HepG2 (cell line): ENCODE data around the gene MINDY1. TPM values are rescaled to one million over a fixed set of nuclear protein-coding genes. Genes with fewer than 3 reads are reported as not detected.

Experiments used
- ATAC-seq: fragments of 200-7000 bp; cut with Tn5 transposase; 3 replicates; pipeline ENCODE4 v1.9.1; 2020; ENCODE audit warnings: mild to moderate bottlenecking, moderate library complexity
- BruUV-seq: library from RNA; stranded (reverse); fragments of 400-500 nt; replicated peaks from 2 replicates; lab custom pipeline; 2021; lab: Mats Ljungman, UMichigan
- CTCF ChIA-PET: fragments of 300-600 bp; formaldehyde crosslinking; extraction: SDS; loops from one replicate; lab custom pipeline; 2021; ENCODE audit warnings: low total read pairs, inconsistent platforms, low intra/inter-chr PET ratio; lab: Yijun Ruan, JAX
- POLR2A ChIA-PET: fragments of 350-600 bp; sonication (Branson Sonifier 250); formaldehyde crosslinking; loops from one replicate; lab custom pipeline; 2020; ENCODE audit warnings: antibody characterized with exemption, inconsistent platforms; lab: Yijun Ruan, JAX
- DNase-seq: peaks from one replicate; pipeline ENCODE4 v3.0.0-alpha.2; 2015; ENCODE audit warnings: low spot score
- FAIRE-seq: peaks from 3 replicates; lab custom pipeline; 2011; peaks lifted over from hg19 to GRCh38; lab: Jason Lieb, UNC
- H2AFZ ChIP-seq: one replicate; pipeline ENCODE4 v1.6.1; 2011; ENCODE audit warnings: low read length, inconsistent platforms
- H3K27ac ChIP-seq: fragments of 300-600 bp; 3 replicates; pipeline ENCODE4 v1.8.0; 2011; ENCODE audit warnings: mixed run types, mild to moderate bottlenecking, mixed read lengths, low read length, inconsistent platforms; ENCODE audit not compliant: insufficient read depth; ENCODE audit errors: extremely low read length
- H3K27me3 ChIP-seq, 2 experiments: fragments of 200-600 bp in 1 of 2; 2 replicates in 1 of 2; 3 replicates in 1 of 2; pipeline versions ENCODE4 v1.6.0 to v1.8.0; 2011; ENCODE audit warnings: low read length in 2 of 2, mild to moderate bottlenecking in 2 of 2, moderate library complexity in 2 of 2, inconsistent platforms in 1 of 2; ENCODE audit not compliant: insufficient read depth in 2 of 2, control insufficient read depth in 1 of 2
- H3K36me3 ChIP-seq, 2 experiments: fragments of 200-600 bp in 1 of 2; replicated peaks in 1 of 2; 2 replicates in 1 of 2; 3 replicates in 1 of 2; pipeline versions ENCODE4 v1.5.1 to v1.8.0; 2011; ENCODE audit warnings: low read length in 2 of 2, inconsistent platforms in 1 of 2; ENCODE audit not compliant: insufficient read depth in 2 of 2, control insufficient read depth in 1 of 2
- H3K4me1 ChIP-seq: 2 replicates; pipeline ENCODE4 v1.5.1; 2012; ENCODE audit warnings: low read length, inconsistent platforms; ENCODE audit not compliant: insufficient read depth
- H3K4me2 ChIP-seq: 2 replicates; pipeline ENCODE4 v1.6.0; 2011; ENCODE audit warnings: low read depth, low read length, inconsistent platforms
- H3K4me3 ChIP-seq, 3 experiments: fragments of 200-600 bp in 1 of 3; sonication (generic), shearing (Covaris generic) in 1 of 3; replicated peaks in 1 of 3; 2 replicates each; pipeline ENCODE4 v1.5.1; 2011 to 2016; ENCODE audit warnings: low read length in 3 of 3, inconsistent platforms in 2 of 3, low read depth in 2 of 3, mild to moderate bottlenecking in 2 of 3, control low read depth in 1 of 3, mixed read lengths in 1 of 3; ENCODE audit not compliant: insufficient read depth in 1 of 3
- H3K79me2 ChIP-seq: one replicate; pipeline ENCODE4 v1.6.1; 2011; ENCODE audit warnings: low read length, inconsistent platforms; ENCODE audit not compliant: insufficient read depth
- H3K9ac ChIP-seq: 2 replicates; pipeline ENCODE4 v1.6.0; 2011; ENCODE audit warnings: mild to moderate bottlenecking, low read depth, low read length, inconsistent platforms; ENCODE audit not compliant: insufficient read depth
- H3K9me3 ChIP-seq: 2 replicates; pipeline ENCODE4 v1.5.1; 2012; ENCODE audit warnings: mild to moderate bottlenecking, low read length
- H4K20me1 ChIP-seq: 2 replicates; pipeline ENCODE4 v1.6.0; 2011; ENCODE audit warnings: inconsistent platforms, mild to moderate bottlenecking, low read length, moderate library complexity; ENCODE audit not compliant: insufficient read depth
- ARID2 ChIP-seq: sonication (generic); formaldehyde crosslinking; IDR thresholded peaks from 2 replicates; pipeline ENCODE4 v1.8.1; 2022; ENCODE audit warnings: mild to moderate bottlenecking, missing genetic modification reagents, borderline replicate concordance
- IKZF4 ChIP-seq: sonication (generic); formaldehyde crosslinking; IDR thresholded peaks from 2 replicates; pipeline ENCODE4 v1.5.1; 2020; ENCODE audit warnings: borderline replicate concordance, mild to moderate bottlenecking, low read depth, missing genetic modification reagents; ENCODE audit errors: not compliant biosample characterization
- KAT8 ChIP-seq: IDR thresholded peaks from 2 replicates; pipeline ENCODE4 v1.6.1; 2016; ENCODE audit warnings: missing genetic modification reagents, missing compliant biosample characterization
- KMT2A ChIP-seq: sonication (generic); formaldehyde crosslinking; IDR thresholded peaks from 2 replicates; pipeline ENCODE4 v1.4.0; 2020; ENCODE audit warnings: missing genetic modification reagents
- MIER3 ChIP-seq: IDR thresholded peaks from 2 replicates; pipeline ENCODE4 v1.6.1; 2016; ENCODE audit warnings: missing compliant biosample characterization, borderline replicate concordance
- MIXL1 ChIP-seq: IDR thresholded peaks from 2 replicates; pipeline ENCODE4 v1.6.1; 2016
- NCOA2 ChIP-seq: sonication (generic); formaldehyde crosslinking; IDR thresholded peaks from 2 replicates; pipeline ENCODE4 v1.8.0; 2022; ENCODE audit warnings: inconsistent platforms
- RAD21 ChIP-seq: fragments of 450-650 bp; formaldehyde crosslinking; IDR thresholded peaks from 2 replicates; pipeline ENCODE4 v1.5.0; 2020; ENCODE audit warnings: mild to moderate bottlenecking
- SMAD9 ChIP-seq: sonication (generic); formaldehyde crosslinking; IDR thresholded peaks from 2 replicates; pipeline ENCODE4 v1.5.1; 2020; ENCODE audit warnings: mild to moderate bottlenecking, missing genetic modification reagents
- SP1 ChIP-seq, 2 experiments: fragments of 450-650 bp in 1 of 2; sonication (generic) in 1 of 2; formaldehyde crosslinking in 1 of 2; IDR thresholded peaks; 2 replicates each; pipeline versions ENCODE4 v1.4.0 to v1.6.1; 2016 to 2020; ENCODE audit warnings: missing genetic modification reagents in 1 of 2
- ZBTB42 ChIP-seq: sonication (generic); formaldehyde crosslinking; IDR thresholded peaks from 2 replicates; pipeline ENCODE4 v1.5.0; 2020; ENCODE audit warnings: mild to moderate bottlenecking, missing genetic modification reagents
- ZIK1 ChIP-seq: sonication (generic); formaldehyde crosslinking; IDR thresholded peaks from 2 replicates; pipeline ENCODE4 v1.5.0; 2020; ENCODE audit warnings: mild to moderate bottlenecking, low read depth, missing genetic modification reagents, borderline replicate concordance
- ZNF335 ChIP-seq: sonication (generic); formaldehyde crosslinking; IDR thresholded peaks from 2 replicates; pipeline ENCODE4 v1.4.0; 2020; ENCODE audit warnings: missing genetic modification reagents
- whole genome bisulfite sequencing: methylation state at CpG from one replicate; pipeline ENCODE4 v1.1.6; 2017; ENCODE audit warnings: low lambda C conversion rate; 5-methylcytosine and 5-hydroxymethylcytosine counted together
- in situ Hi-C: cut with HindIII; loops from 2 replicates; pipeline ENCODE4 v1.10.0; 2017; ENCODE audit warnings: low pct_unique_long_range_greater_than_20kb; ENCODE audit not compliant: extremely low pct_ligation_motif_present
- intact Hi-C: fragments of 100-400 bp; cut with micrococcal nuclease; formaldehyde crosslinking; loops from one replicate; pipeline ENCODE4 v1.10.0; 2022; ENCODE audit not compliant: unreplicated experiment
- polyA plus RNA-seq, 8 experiments: library from polyadenylated mRNA; depleted of rRNA in 3 of 8; stranded (reverse) in 7 of 8; unstranded in 1 of 8; fragments of >200 nt; fragmentation: Illumina TruSeq in 4 of 8; extraction: Trizol in 4 of 8; gene quantifications; 2 replicates each; pipeline versions ENCODE4 v1.2.1 to v1.2.3, GENCODE V29; 2011 to 2016; ENCODE audit warnings: low read depth in 4 of 8, missing spikeins in 1 of 8, mixed read lengths in 1 of 8; ENCODE audit not compliant: insufficient read depth in 1 of 8
- total RNA-seq, 5 experiments: library from RNA; depleted of rRNA; stranded (reverse); fragments of >200 nt; fragmentation: Illumina TruSeq; extraction: Trizol; gene quantifications; 2 replicates each; pipeline ENCODE4 v1.2.3, GENCODE V29; 2016; ENCODE audit warnings: low read depth in 1 of 5
- TF ChIP-seq, protein P1 (sequence below): sonication (generic); formaldehyde crosslinking; IDR thresholded peaks from 2 replicates; pipeline ENCODE4 v1.4.0; 2020; ENCODE audit warnings: missing genetic modification reagents
- TF ChIP-seq, protein P2 (sequence below): sonication (generic); formaldehyde crosslinking; conservative IDR thresholded peaks from 2 replicates; pipeline ENCODE4 v1.8.0; 2022; ENCODE audit warnings: low read depth, missing genetic modification reagents
- TF ChIP-seq, protein P3 (sequence below): sonication (generic); formaldehyde crosslinking; IDR thresholded peaks from 2 replicates; pipeline ENCODE4 v1.4.0; 2020; ENCODE audit warnings: missing genetic modification reagents

Gene MINDY1
- total and polyA plus RNA-seq, 2 of the 13 experiments (the other 11 are each of a cell fraction or from before 2014, with no cell fraction given): 11.1 to 15.0 TPM

DNA sequence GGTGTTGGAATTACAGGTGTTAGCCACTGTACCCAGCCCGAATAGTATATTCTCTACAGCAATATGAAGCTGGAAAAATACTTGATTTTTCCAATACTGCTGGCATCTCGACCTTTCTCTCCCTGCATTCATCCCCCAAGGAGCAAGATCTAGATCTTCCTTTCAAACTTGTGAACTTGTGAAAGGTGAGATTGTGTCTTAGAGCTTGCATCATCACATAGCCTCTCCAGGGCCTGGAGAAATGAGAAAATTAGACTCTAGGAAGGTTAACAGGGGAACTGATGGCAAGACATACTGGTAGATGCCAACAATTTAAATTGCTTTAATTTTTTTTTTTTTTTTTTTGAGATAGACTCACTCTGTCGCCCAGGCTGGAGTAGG is 3.6 kb upstream of the MINDY1 start (continued):
- TF ChIP-seq, protein P1, sequence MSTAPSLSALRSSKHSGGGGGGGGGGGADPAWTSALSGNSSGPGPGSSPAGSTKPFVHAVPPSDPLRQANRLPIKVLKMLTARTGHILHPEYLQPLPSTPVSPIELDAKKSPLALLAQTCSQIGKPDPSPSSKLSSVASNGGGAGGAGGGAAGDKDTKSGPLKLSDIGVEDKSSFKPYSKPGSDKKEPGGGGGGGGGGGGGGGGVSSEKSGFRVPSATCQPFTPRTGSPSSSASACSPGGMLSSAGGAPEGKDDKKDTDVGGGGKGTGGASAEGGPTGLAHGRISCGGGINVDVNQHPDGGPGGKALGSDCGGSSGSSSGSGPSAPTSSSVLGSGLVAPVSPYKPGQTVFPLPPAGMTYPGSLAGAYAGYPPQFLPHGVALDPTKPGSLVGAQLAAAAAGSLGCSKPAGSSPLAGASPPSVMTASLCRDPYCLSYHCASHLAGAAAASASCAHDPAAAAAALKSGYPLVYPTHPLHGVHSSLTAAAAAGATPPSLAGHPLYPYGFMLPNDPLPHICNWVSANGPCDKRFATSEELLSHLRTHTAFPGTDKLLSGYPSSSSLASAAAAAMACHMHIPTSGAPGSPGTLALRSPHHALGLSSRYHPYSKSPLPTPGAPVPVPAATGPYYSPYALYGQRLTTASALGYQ: no peak
- TF ChIP-seq, all 625 proteins: peak for 0

DNA sequence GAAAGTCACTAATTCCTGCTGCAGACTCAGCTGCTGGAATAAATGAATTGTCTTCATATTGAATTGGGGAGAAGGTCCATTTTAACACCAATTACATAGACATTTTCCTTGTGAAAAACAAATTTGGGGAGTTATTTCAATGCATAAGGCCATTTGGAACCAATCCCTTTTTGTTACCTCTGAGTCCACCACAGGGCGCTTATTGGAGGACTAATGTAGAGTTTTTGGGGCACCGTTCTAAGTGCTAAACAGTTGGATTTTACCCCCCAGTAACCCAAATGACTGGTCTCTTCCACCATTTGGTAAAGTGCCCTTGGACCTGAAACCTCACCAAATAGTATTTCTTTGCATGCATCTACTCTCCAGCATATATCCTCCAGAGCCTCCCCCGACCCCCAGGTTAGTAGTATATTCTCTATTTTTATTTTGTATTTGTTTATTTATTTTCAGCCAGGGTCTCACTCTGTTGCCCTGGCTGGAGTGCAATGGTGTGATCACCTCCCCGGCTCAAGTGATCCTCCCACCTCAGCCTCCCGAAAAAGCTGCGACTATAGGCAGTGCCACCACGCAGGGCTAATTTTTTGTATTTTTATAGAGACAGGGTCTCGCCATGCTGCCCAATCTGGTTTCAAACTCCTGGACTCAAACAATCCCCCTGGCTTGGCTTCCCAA is 3.1 kb upstream of the MINDY1 start:
- Histone ChIP-seq H4K20me1 (no peaks in the 10 kb centered on the region), H3K79me2 (peaks cover 28% of the 10 kb centered on the region), H3K27me3 (no peaks in the 10 kb centered on the region; a peak in 1 of 5 replicates), H3K9ac (peak overlapping the region; percentile 98), H3K4me1 (peaks cover 78% of the 10 kb centered on the region), H3K4me2 (peak overlapping the region; percentile 93), H3K4me3 (peak overlapping the region in 2 of 3 experiments; percentile 91 to 99; a peak in 3 of 6 replicates), H3K36me3 (no peaks in the 10 kb centered on the region), H2AFZ (no peak overlapping the region), H3K27ac (peak overlapping the region; percentile 100), H3K9me3 (no peaks in the 10 kb centered on the region)
- ATAC-seq: no peak
- no TSS peak for BruUV-seq
- WGBS: 96% methylated on average over 8 of the region's 8 CpGs
- intact Hi-C loops (loop anchor here (5.0 kb wide), 3 partner anchors 37 to 137 kb away; partner anchors contain the start of genes C1orf56, CERS2 and SEMA6C), in situ Hi-C loops (no loop called here)
- DNase-seq: no peak
- ChIA-PET POLR2A (no interaction called here), CTCF (no interaction called here)
- no peak for FAIRE-seq
- TF ChIP-seq KAT8 (CRISPR knock-in tag) (no peak), MIER3 (CRISPR knock-in tag) (no peak), ZNF335 (CRISPR knock-in tag) (no peak), SP1 (IDR thresholded peaks at IDR 0.05) (no peak), SP1 (CRISPR knock-in tag; IDR thresholded peaks at IDR 0.05) (no peak), ZBTB42 (no peak), KMT2A (CRISPR knock-in tag) (no peak), ARID2 (CRISPR knock-in tag) (no peak), IKZF4 (CRISPR knock-in tag) (no peak), RAD21 (no peak), SMAD9 (CRISPR knock-in tag) (no peak), ZIK1 (CRISPR knock-in tag) (no peak), MIXL1 (no peak), NCOA2 (CRISPR knock-in tag) (no peak)
- TF ChIP-seq, protein P2, sequence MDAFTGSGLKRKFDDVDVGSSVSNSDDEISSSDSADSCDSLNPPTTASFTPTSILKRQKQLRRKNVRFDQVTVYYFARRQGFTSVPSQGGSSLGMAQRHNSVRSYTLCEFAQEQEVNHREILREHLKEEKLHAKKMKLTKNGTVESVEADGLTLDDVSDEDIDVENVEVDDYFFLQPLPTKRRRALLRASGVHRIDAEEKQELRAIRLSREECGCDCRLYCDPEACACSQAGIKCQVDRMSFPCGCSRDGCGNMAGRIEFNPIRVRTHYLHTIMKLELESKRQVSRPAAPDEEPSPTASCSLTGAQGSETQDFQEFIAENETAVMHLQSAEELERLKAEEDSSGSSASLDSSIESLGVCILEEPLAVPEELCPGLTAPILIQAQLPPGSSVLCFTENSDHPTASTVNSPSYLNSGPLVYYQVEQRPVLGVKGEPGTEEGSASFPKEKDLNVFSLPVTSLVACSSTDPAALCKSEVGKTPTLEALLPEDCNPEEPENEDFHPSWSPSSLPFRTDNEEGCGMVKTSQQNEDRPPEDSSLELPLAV (CRISPR knock-in tag): no peak
- TF ChIP-seq, protein P3, sequence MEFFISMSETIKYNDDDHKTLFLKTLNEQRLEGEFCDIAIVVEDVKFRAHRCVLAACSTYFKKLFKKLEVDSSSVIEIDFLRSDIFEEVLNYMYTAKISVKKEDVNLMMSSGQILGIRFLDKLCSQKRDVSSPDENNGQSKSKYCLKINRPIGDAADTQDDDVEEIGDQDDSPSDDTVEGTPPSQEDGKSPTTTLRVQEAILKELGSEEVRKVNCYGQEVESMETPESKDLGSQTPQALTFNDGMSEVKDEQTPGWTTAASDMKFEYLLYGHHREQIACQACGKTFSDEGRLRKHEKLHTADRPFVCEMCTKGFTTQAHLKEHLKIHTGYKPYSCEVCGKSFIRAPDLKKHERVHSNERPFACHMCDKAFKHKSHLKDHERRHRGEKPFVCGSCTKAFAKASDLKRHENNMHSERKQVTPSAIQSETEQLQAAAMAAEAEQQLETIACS (CRISPR knock-in tag): no peak
